HG02885 (cell line): ENCODE results near the gene CNNM2.

Experiments
- ATAC-seq: cut with Tn5 transposase; IDR thresholded peaks from one replicate; pipeline ENCODE4 v1.9.1; 2021; ENCODE audit warnings: mild to moderate bottlenecking; ENCODE audit not compliant: unreplicated experiment, poor library complexity

The CNNM2 gene

GRCh38 chr10:103021150-103021899, 103.2 kb downstream of the CNNM2 start:
- no peak for ATAC-seq

- ATAC-seq: no peak
Measured at GRCh38 chr10:103021900-103022293, 103.8 kb downstream of the CNNM2 start.

GRCh38 chr10:103025696-103026095, 107.6 kb downstream of the CNNM2 start:
- ATAC-seq: no peak

- ATAC-seq: no peak
Measured at GRCh38 chr10:103038570-103038969, 120.5 kb downstream of the CNNM2 start.

GRCh38 chr10:103040418-103040817, 122.3 kb downstream of the CNNM2 start:
- ATAC-seq: no peak

- ATAC-seq: no peak
Measured at GRCh38 chr10:103041391-103041790, 123.3 kb downstream of the CNNM2 start.

- ATAC-seq: no peak
Measured at GRCh38 chr10:103042129-103042528, 124.0 kb downstream of the CNNM2 start.

GRCh38 chr10:103042908-103043307, 124.8 kb downstream of the CNNM2 start:
- ATAC-seq: no peak

GRCh38 chr10:103044942-103045489, 126.9 kb downstream of the CNNM2 start:
- ATAC-seq: no peak

GRCh38 chr10:103045961-103046360, 127.9 kb downstream of the CNNM2 start:
- ATAC-seq: no peak

GRCh38 chr10:103047381-103047780, 129.3 kb downstream of the CNNM2 start:
- no peak for ATAC-seq

GRCh38 chr10:103049237-103049636, 131.1 kb downstream of the CNNM2 start:
- no peak for ATAC-seq

- ATAC-seq: peak; percentile 95
Measured at GRCh38 chr10:103053659-103054581, 135.8 kb downstream of the CNNM2 start.

- ATAC-seq: no peak
Measured at GRCh38 chr10:103054621-103055020, 136.5 kb downstream of the CNNM2 start.

- ATAC-seq: no peak
Measured at GRCh38 chr10:103055105-103055504, 137.0 kb downstream of the CNNM2 start.

GRCh38 chr10:103058034-103058433, 139.9 kb downstream of the CNNM2 start:
- ATAC-seq: no peak

GRCh38 chr10:103060575-103060974, 142.5 kb downstream of the CNNM2 start:
- ATAC-seq: no peak

GRCh38 chr10:103062854-103063590, 144.9 kb downstream of the CNNM2 start:
- ATAC-seq: no peak

- ATAC-seq: no peak
Measured at GRCh38 chr10:103064956-103065355, 146.9 kb downstream of the CNNM2 start.
